OCI-LY1 (cell line): ENCODE results near the gene ANKRD2.
"Not testable (repeated sequence)": the region's sequence is repeated elsewhere in the genome, so short reads cannot be mapped to it uniquely, and the experiment has no call there.

ENCODE experiments used
- H2AFZ ChIP-seq: fragments of 200-600 bp; sonication (generic), shearing (Covaris generic); 2 replicates; pipeline ENCODE4 v1.6.0; 2014; ENCODE audit warnings: antibody characterized with exemption, mild to moderate bottlenecking, low read length
- H3F3A ChIP-seq: fragments of 200-600 bp; sonication (generic), shearing (Covaris generic); 2 replicates; pipeline ENCODE4 v1.6.0; 2014; ENCODE audit warnings: mild to moderate bottlenecking, antibody characterized with exemption, low read length, moderate library complexity; ENCODE audit not compliant: insufficient read depth
- H3K27ac ChIP-seq: fragments of 200-600 bp; sonication (generic); 2 replicates; pipeline ENCODE4 v1.5.1; 2014; ENCODE audit warnings: low read length, mixed run types, mild to moderate bottlenecking, low read depth; ENCODE audit not compliant: poor library complexity, severe bottlenecking
- H3K27me3 ChIP-seq: fragments of 200-600 bp; sonication (generic); 2 replicates; pipeline ENCODE4 v1.6.0; 2014; ENCODE audit warnings: antibody characterized with exemption, mild to moderate bottlenecking, low read length, moderate library complexity; ENCODE audit not compliant: insufficient read depth
- H3K36me3 ChIP-seq: fragments of 200-600 bp; sonication (generic); 2 replicates; pipeline ENCODE4 v1.6.1; 2014; ENCODE audit warnings: mild to moderate bottlenecking, antibody characterized with exemption, low read length, moderate library complexity, mixed read lengths; ENCODE audit not compliant: insufficient read depth
- H3K4me1 ChIP-seq: fragments of 200-600 bp; sonication (generic); 2 replicates; pipeline ENCODE4 v1.5.1; 2014; ENCODE audit warnings: mild to moderate bottlenecking, low read length, moderate library complexity; ENCODE audit not compliant: insufficient read depth, severe bottlenecking
- H3K4me2 ChIP-seq: fragments of 200-600 bp; sonication (generic), shearing (Covaris generic); 2 replicates; pipeline ENCODE4 v1.6.1; 2014; ENCODE audit warnings: low read length
- H3K4me3 ChIP-seq: fragments of 200-600 bp; sonication (generic); 2 replicates; pipeline ENCODE4 v1.5.1; 2014; ENCODE audit warnings: low read length, low read depth, mild to moderate bottlenecking, mixed read lengths; ENCODE audit not compliant: poor library complexity, severe bottlenecking
- H3K79me2 ChIP-seq: fragments of 200-600 bp; shearing (Covaris generic); 2 replicates; pipeline ENCODE4 v1.6.1; 2016; ENCODE audit warnings: mixed run types, low read length, mixed read lengths; ENCODE audit not compliant: insufficient read depth
- H3K9ac ChIP-seq: fragments of 200-600 bp; sonication (generic), shearing (Covaris generic); 2 replicates; pipeline ENCODE4 v1.6.1; 2014; ENCODE audit warnings: mild to moderate bottlenecking, low read length, mixed read lengths
- H3K9me2 ChIP-seq: fragments of 200-600 bp; sonication (generic), shearing (Covaris generic); 2 replicates; pipeline ENCODE4 v1.6.1; 2014; ENCODE audit warnings: low read depth, mild to moderate bottlenecking, low read length, mixed read lengths
- H3K9me3 ChIP-seq: fragments of 200-600 bp; shearing (Covaris generic); 2 replicates; pipeline ENCODE4 v1.6.1; 2014; ENCODE audit warnings: low read length, mixed read lengths
- H4K20me1 ChIP-seq: fragments of 200-600 bp; sonication (generic), shearing (Covaris generic); 2 replicates; pipeline ENCODE4 v1.6.0; 2016; ENCODE audit warnings: mild to moderate bottlenecking, low read length; ENCODE audit not compliant: insufficient read depth
- CTCF ChIP-seq: fragments of 200-600 bp; sonication (generic), shearing (Covaris generic); IDR thresholded peaks from 2 replicates; pipeline ENCODE4 v1.5.1; 2017; ENCODE audit warnings: mild to moderate bottlenecking, antibody characterized with exemption, low read length, moderate library complexity, mixed read lengths
- EZH2 ChIP-seq: fragments of 200-600 bp; sonication (generic), shearing (Covaris generic); IDR thresholded peaks from 2 replicates; pipeline ENCODE4 v1.8.0; 2017; ENCODE audit warnings: borderline replicate concordance, mixed run types, mild to moderate bottlenecking, antibody characterized with exemption, low read length, moderate library complexity, mixed read lengths

ANKRD2 gene

GRCh38 chr10:97525683-97526110 lies 46.9 kb upstream of the ANKRD2 start:
- Histone ChIP-seq H3K4me3 (no peak overlapping the region), H3K27me3 (no peaks in the 10 kb centered on the region), H3K9me3 (no peaks in the 10 kb centered on the region), H3K36me3 (no peaks in the 10 kb centered on the region), H3K27ac (no peak overlapping the region), H3K4me1 (no peaks in the 10 kb centered on the region), H3K9me2 (no peaks in the 10 kb centered on the region), H2AFZ (no peak overlapping the region), H4K20me1 (no peaks in the 10 kb centered on the region), H3K4me2 (no peak overlapping the region), H3F3A (no peaks in the 10 kb centered on the region), H3K9ac (no peak overlapping the region), H3K79me2 (no peaks in the 10 kb centered on the region)
- TF ChIP-seq EZH2 (no peak), CTCF (no peak)

GRCh38 chr10:97528876-97529275 lies 43.7 kb upstream of the ANKRD2 start:
- not testable (repeated sequence) for H3K4me3 ChIP-seq, H3F3A ChIP-seq, H3K9me2 ChIP-seq, H3K79me2 ChIP-seq, H3K9me3 ChIP-seq, H3K9ac ChIP-seq, H2AFZ ChIP-seq, H3K27ac ChIP-seq, H3K27me3 ChIP-seq, H4K20me1 ChIP-seq, H3K4me1 ChIP-seq, H3K36me3 ChIP-seq, H3K4me2 ChIP-seq

GRCh38 chr10:97529685-97530465 lies 42.7 kb upstream of the ANKRD2 start:
- Histone ChIP-seq H3K27me3 (no peaks in the 10 kb centered on the region), H3K36me3 (no peaks in the 10 kb centered on the region), H3F3A (no peaks in the 10 kb centered on the region), H3K4me2 (no peak overlapping the region), H3K27ac (no peak overlapping the region), H3K9me3 (no peaks in the 10 kb centered on the region), H3K9me2 (no peaks in the 10 kb centered on the region), H4K20me1 (no peaks in the 10 kb centered on the region), H3K4me3 (no peak overlapping the region), H3K4me1 (no peaks in the 10 kb centered on the region), H3K79me2 (no peaks in the 10 kb centered on the region), H2AFZ (no peak overlapping the region), H3K9ac (no peak overlapping the region)
- TF ChIP-seq CTCF, result no peak
- TF ChIP-seq EZH2, result no peak

- H3K9me3 ChIP-seq, result no peaks in the 10 kb centered on the region
- H2AFZ ChIP-seq, result no peak overlapping the region
- TF ChIP-seq CTCF (no peak), EZH2 (no peak)
- H3K79me2 ChIP-seq, result no peaks in the 10 kb centered on the region
- H3K4me1 ChIP-seq, result no peaks in the 10 kb centered on the region
- no peak overlapping the region for H3K4me2 ChIP-seq
- H3K27ac ChIP-seq, result no peak overlapping the region
- H4K20me1 ChIP-seq, result no peaks in the 10 kb centered on the region
- no peaks in the 10 kb centered on the region for H3K36me3 ChIP-seq
- no peaks in the 10 kb centered on the region for H3F3A ChIP-seq
- H3K4me3 ChIP-seq, result no peak overlapping the region
- no peaks in the 10 kb centered on the region for H3K27me3 ChIP-seq
- H3K9ac ChIP-seq, result no peak overlapping the region
- H3K9me2 ChIP-seq, result no peaks in the 10 kb centered on the region
These were observed 41.1 kb upstream of the ANKRD2 start for GRCh38 chr10:97531401-97531986.
